Mesenchymal stem cell (in vitro differentiated cells and primary cell): ENCODE results near the gene LIG4.
A peak's percentile ranks its signal among the peaks of the same experiment; 100 is the strongest.
"Not testable (repeated sequence)": the region's sequence is repeated elsewhere in the genome, so short reads cannot be mapped to it uniquely, and the experiment has no call there.

Experiments
- DNase-seq: peaks from one replicate; pipeline ENCODE4 v3.0.0-alpha.2; 2013
- H2AFZ ChIP-seq: one replicate; pipeline ENCODE4 v1.6.1; 2013; ENCODE audit warnings: low read depth, mild to moderate bottlenecking, control low read depth, inconsistent platforms, low read length, moderate library complexity
- H2AK5ac ChIP-seq: 2 replicates; pipeline ENCODE4 v1.6.1; 2013; ENCODE audit warnings: low read length, moderate library complexity, mild to moderate bottlenecking, inconsistent platforms; ENCODE audit not compliant: severe bottlenecking
- H2BK120ac ChIP-seq: one replicate; pipeline ENCODE4 v1.6.1; 2013; ENCODE audit warnings: low read depth, mild to moderate bottlenecking, inconsistent platforms, low read length, moderate library complexity
- H2BK12ac ChIP-seq, 2 experiments: one replicate each; pipeline ENCODE4 v1.6.1; 2013; ENCODE audit warnings: inconsistent platforms in 2 of 2, low read length in 2 of 2, mild to moderate bottlenecking in 2 of 2, moderate library complexity in 2 of 2, control low read depth in 1 of 2
- H2BK15ac ChIP-seq: one replicate; pipeline ENCODE4 v1.6.1; 2013; ENCODE audit warnings: mild to moderate bottlenecking, low read depth, inconsistent platforms; ENCODE audit not compliant: poor library complexity, severe bottlenecking
- H2BK5ac ChIP-seq: 2 replicates; pipeline ENCODE4 v1.6.1; 2013; ENCODE audit warnings: low read depth, mild to moderate bottlenecking, low read length, control low read depth, inconsistent platforms; ENCODE audit not compliant: poor library complexity, severe bottlenecking
- H3K14ac ChIP-seq, 2 experiments: one replicate each; pipeline ENCODE4 v1.6.1; 2013; ENCODE audit warnings: inconsistent platforms in 2 of 2, low read length in 2 of 2, control low read depth in 1 of 2, mild to moderate bottlenecking in 1 of 2, moderate library complexity in 1 of 2
- H3K18ac ChIP-seq, 2 experiments: one replicate each; pipeline ENCODE4 v1.6.1; 2013; ENCODE audit warnings: inconsistent platforms in 2 of 2, low read length in 2 of 2, control low read depth in 1 of 2, low read depth in 1 of 2, mild to moderate bottlenecking in 1 of 2
- H3K23ac ChIP-seq, 2 experiments: one replicate each; pipeline ENCODE4 v1.6.1; 2013; ENCODE audit warnings: inconsistent platforms in 2 of 2, low read length in 2 of 2, mild to moderate bottlenecking in 2 of 2, moderate library complexity in 2 of 2, control low read depth in 1 of 2
- H3K27ac ChIP-seq: 2 replicates; pipeline ENCODE4 v1.5.1; 2013; ENCODE audit warnings: mild to moderate bottlenecking, moderate library complexity, low read length, control low read depth, inconsistent platforms; ENCODE audit not compliant: poor library complexity, severe bottlenecking
- H3K27me3 ChIP-seq, 2 experiments: 2 replicates each; pipeline versions ENCODE4 v1.6.1 to v1.7.0; 2013; ENCODE audit warnings: low read length in 2 of 2, mild to moderate bottlenecking in 2 of 2, moderate library complexity in 2 of 2, control low read depth in 1 of 2, inconsistent platforms in 1 of 2; ENCODE audit not compliant: control insufficient read depth in 1 of 2, insufficient read depth in 1 of 2
- H3K36me3 ChIP-seq, 2 experiments: 2 replicates each; pipeline versions ENCODE4 v1.6.1 to v1.7.0; 2013; ENCODE audit warnings: low read length in 2 of 2, control low read depth in 1 of 2, inconsistent platforms in 1 of 2, low read depth in 1 of 2, mild to moderate bottlenecking in 1 of 2; ENCODE audit not compliant: insufficient read depth in 2 of 2, control insufficient read depth in 1 of 2
- H3K4ac ChIP-seq, 2 experiments: one replicate each; pipeline ENCODE4 v1.6.1; 2013; ENCODE audit warnings: inconsistent platforms in 2 of 2, low read length in 2 of 2, mild to moderate bottlenecking in 2 of 2, moderate library complexity in 2 of 2, control low read depth in 1 of 2, low read depth in 1 of 2
- H3K4me1 ChIP-seq: 2 replicates; pipeline ENCODE4 v1.6.1; 2013; ENCODE audit warnings: low read depth, low read length, control low read depth; ENCODE audit not compliant: control insufficient read depth, insufficient read depth
- H3K4me2 ChIP-seq: 2 replicates; pipeline ENCODE4 v1.6.1; 2013; ENCODE audit warnings: low read length, mild to moderate bottlenecking, inconsistent platforms; ENCODE audit not compliant: poor library complexity, severe bottlenecking
- H3K4me3 ChIP-seq, 2 experiments: 2 replicates each; pipeline versions ENCODE4 v1.5.1 to v1.7.0; 2013; ENCODE audit warnings: low read length in 2 of 2, mild to moderate bottlenecking in 2 of 2, control low read depth in 1 of 2, low read depth in 1 of 2; ENCODE audit not compliant: insufficient read depth in 1 of 2
- H3K79me1 ChIP-seq: replicated peaks from 2 replicates; pipeline ENCODE4 v1.6.1; 2013; ENCODE audit warnings: mild to moderate bottlenecking, control low read depth, low read length, inconsistent platforms; ENCODE audit not compliant: poor library complexity, severe bottlenecking
- H3K9ac ChIP-seq: 2 replicates; pipeline ENCODE4 v1.7.0; 2013; ENCODE audit warnings: mild to moderate bottlenecking, low read length, moderate library complexity
- H3K9me3 ChIP-seq: 2 replicates; pipeline ENCODE4 v1.7.0; 2013; ENCODE audit warnings: mild to moderate bottlenecking, low read length; ENCODE audit not compliant: control insufficient read depth
- H4K8ac ChIP-seq: one replicate; pipeline ENCODE4 v1.6.1; 2013; ENCODE audit warnings: inconsistent platforms, mild to moderate bottlenecking, low read length, moderate library complexity
- H4K91ac ChIP-seq: one replicate; pipeline ENCODE4 v1.6.1; 2013; ENCODE audit warnings: mild to moderate bottlenecking, low read length, inconsistent platforms
- WGBS: methylation state at CpG from one replicate; pipeline ENCODE4 v1.1.7; 2013; ENCODE audit warnings: mixed read lengths; 5-methylcytosine and 5-hydroxymethylcytosine counted together

LIG4 gene

DNA sequence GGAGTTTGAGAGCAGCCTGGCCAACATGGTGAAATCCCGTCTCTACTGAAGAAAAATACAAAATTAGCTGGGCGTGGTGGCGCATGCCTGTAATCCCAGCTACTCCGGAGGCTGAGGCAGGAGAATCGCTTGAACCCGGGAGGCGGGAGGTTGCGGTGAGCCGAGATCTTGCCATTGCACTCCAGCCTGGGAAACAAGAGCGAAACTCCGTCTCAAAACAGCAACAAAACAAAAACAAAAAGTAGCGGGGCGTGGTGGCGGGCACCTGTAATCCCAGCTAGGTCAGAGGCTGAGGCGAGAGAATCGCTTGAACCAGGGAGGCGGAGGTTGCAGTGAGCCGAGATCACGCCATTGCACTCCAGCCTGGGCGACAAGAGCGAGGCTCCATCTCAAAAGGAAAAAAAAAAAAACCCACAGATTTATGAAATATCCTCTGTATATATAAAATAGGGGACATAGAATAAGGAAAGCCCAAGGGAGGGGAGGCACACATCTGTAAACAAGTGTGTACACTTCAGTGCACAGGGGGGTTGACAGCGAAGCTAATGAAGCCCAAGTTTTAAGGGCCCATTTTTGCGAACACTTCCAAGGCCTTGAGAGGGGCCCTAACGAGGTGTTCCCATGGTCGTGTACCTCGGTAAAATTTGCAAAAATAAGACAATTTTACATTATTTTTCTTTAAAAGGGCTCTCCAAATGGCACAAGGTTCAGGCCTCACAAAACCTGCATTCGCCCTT is 2.1 kb upstream of the LIG4 start:
- H2AK5ac ChIP-seq, H2BK12ac ChIP-seq, H3K9me3 ChIP-seq, DNase-seq, H2BK15ac ChIP-seq, H2BK5ac ChIP-seq, H4K91ac ChIP-seq, H3K14ac ChIP-seq, H2AFZ ChIP-seq, H2BK120ac ChIP-seq, H3K36me3 ChIP-seq, H3K23ac ChIP-seq, H3K27me3 ChIP-seq: not testable (repeated sequence)
- Histone ChIP-seq H3K4me2 (peak overlapping the region; percentile 77), H3K4ac (peak overlapping the region in 1 of 2 experiments; percentile 62), H3K18ac (peak overlapping the region in 1 of 2 experiments; percentile 94), H3K4me1 (peaks cover 12% of the 10 kb centered on the region), H3K9ac (peak overlapping the region; percentile 95), H3K27ac (peak overlapping the region; percentile 71), H4K8ac (peak overlapping the region; percentile 61), H3K4me3 (peak overlapping the region; percentile 87 to 90), H3K79me1 (peaks cover 11% of the 10 kb centered on the region)
- WGBS = 77% methylated on average over 20 of the region's 27 CpGs

GRCh38 chr13:108214441-108215271 is 680 bp downstream of the LIG4 start:
- H4K8ac ChIP-seq = peak overlapping the region; percentile 51
- peaks cover 11% of the 10 kb centered on the region for H3K4me1 ChIP-seq
- peak overlapping the region in 1 of 2 experiments; percentile 67 for H3K23ac ChIP-seq
- H2BK15ac ChIP-seq = no peak overlapping the region
- peak; percentile 18 for DNase-seq
- no peak overlapping the region for H3K4ac ChIP-seq
- peak overlapping the region; percentile 78 to 81 for H3K4me3 ChIP-seq
- no peak overlapping the region for H3K14ac ChIP-seq
- peaks cover 14% of the 10 kb centered on the region for H3K79me1 ChIP-seq
- no peak overlapping the region for H2BK12ac ChIP-seq
- H3K4me2 ChIP-seq = peak overlapping the region; percentile 57
- WGBS = 11% methylated on average over 24 of the region's 41 CpGs
- no peak overlapping the region for H2BK5ac ChIP-seq
- H2AK5ac ChIP-seq = no peak overlapping the region
- H4K91ac ChIP-seq = no peak overlapping the region
- H3K27me3 ChIP-seq = no peaks in the 10 kb centered on the region
- peak overlapping the region in 1 of 2 experiments; percentile 67 for H3K18ac ChIP-seq
- H3K36me3 ChIP-seq = peaks cover 0 to 17% of the 10 kb centered on the region in 2 experiments
- peak overlapping the region; percentile 20 for H2AFZ ChIP-seq
- H3K9ac ChIP-seq = peak overlapping the region; percentile 80
- peak overlapping the region; percentile 50 for H2BK120ac ChIP-seq
- no peak overlapping the region for H3K27ac ChIP-seq
- H3K9me3 ChIP-seq = no peaks in the 10 kb centered on the region

DNA sequence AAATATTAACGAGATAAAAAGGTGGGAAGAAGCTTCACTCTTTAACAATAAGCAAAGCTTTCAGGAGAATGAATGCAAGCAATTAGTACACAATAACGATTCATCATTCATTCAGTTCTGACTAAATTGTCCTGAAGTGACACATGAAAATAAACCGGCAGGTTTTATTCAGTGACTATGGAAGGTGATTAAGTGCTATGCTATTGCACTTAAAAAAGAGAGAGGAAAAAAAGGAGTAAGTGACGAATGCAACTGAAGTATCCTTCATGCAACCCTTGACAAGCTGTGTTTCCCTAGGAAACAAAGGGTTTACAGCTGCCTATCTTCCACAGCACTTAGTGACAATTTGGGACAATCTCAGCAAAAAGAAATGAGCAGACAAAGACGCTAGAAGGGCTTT is 1.4 kb downstream of the LIG4 start:
- peak overlapping the region; percentile 57 for H3K4me2 ChIP-seq
- peaks cover 11% of the 10 kb centered on the region for H3K4me1 ChIP-seq
- H3K36me3 ChIP-seq = peaks cover 3 to 24% of the 10 kb centered on the region in 2 experiments
- H4K8ac ChIP-seq = no peak overlapping the region
- H2AFZ ChIP-seq = no peak overlapping the region
- H3K4me3 ChIP-seq = peak overlapping the region in 1 of 2 experiments; percentile 81
- no peak overlapping the region for H3K4ac ChIP-seq
- H2AK5ac ChIP-seq = no peak overlapping the region
- no peak overlapping the region for H2BK5ac ChIP-seq
- WGBS = 60% methylated on average over 4 of the region's 5 CpGs
- H3K9me3 ChIP-seq = no peaks in the 10 kb centered on the region
- no peak overlapping the region for H2BK120ac ChIP-seq
- H2BK15ac ChIP-seq = no peak overlapping the region
- no peak overlapping the region for H3K27ac ChIP-seq
- H3K27me3 ChIP-seq = no peaks in the 10 kb centered on the region
- peak overlapping the region; percentile 80 for H3K9ac ChIP-seq
- H3K14ac ChIP-seq = no peak overlapping the region
- H3K18ac ChIP-seq = no peak overlapping the region
- no peak overlapping the region for H4K91ac ChIP-seq
- H3K23ac ChIP-seq = no peak overlapping the region
- DNase-seq = peak; percentile 47
- no peak overlapping the region for H2BK12ac ChIP-seq
- peaks cover 14% of the 10 kb centered on the region for H3K79me1 ChIP-seq

DNA sequence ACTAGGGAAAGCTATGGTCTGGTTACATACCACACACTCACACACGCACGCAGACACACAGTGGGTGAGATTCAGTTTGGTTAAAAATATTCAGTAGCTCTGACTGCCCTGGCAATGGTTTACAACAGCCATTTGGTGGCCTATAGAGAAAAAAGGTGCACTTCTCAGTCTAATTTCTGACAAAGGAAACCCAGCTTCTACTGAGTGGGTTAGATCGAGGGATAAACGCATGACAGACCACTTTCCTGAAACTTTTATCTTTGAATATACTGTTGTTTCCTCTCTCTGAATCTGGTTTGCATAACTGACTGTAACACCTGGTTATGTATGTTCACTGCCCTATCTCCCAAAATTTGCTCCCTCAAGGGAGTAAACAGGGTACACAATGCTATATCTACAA is 2.5 kb downstream of the LIG4 start:
- Histone ChIP-seq H3K36me3 (peaks cover 3 to 26% of the 10 kb centered on the region in 2 experiments), H3K18ac (no peak overlapping the region), H3K14ac (no peak overlapping the region), H3K27ac (no peak overlapping the region), H2BK5ac (no peak overlapping the region), H3K4me2 (no peak overlapping the region), H3K4me1 (peaks cover 11% of the 10 kb centered on the region), H2BK15ac (no peak overlapping the region), H2BK12ac (no peak overlapping the region), H3K4me3 (no peak overlapping the region), H2BK120ac (no peak overlapping the region), H2AFZ (no peak overlapping the region), H4K91ac (no peak overlapping the region), H3K27me3 (no peaks in the 10 kb centered on the region), H3K9me3 (no peaks in the 10 kb centered on the region), H3K79me1 (peaks cover 16% of the 10 kb centered on the region), H3K4ac (no peak overlapping the region), H2AK5ac (no peak overlapping the region), H3K9ac (no peak overlapping the region), H4K8ac (no peak overlapping the region), H3K23ac (no peak overlapping the region)
- WGBS = 97% methylated on average over 4 of the region's 4 CpGs
- DNase-seq = no peak
